Dedifferentiated amniotic fluid mesenchymal stem cell (primary cell): Measurements from ENCODE around the gene CNST.
"Not testable (repeated sequence)": the region's sequence is repeated elsewhere in the genome, so short reads cannot be mapped to it uniquely, and the experiment has no call there.

Experiments
- DNase-seq: peaks from one replicate; pipeline ENCODE4 v3.0.0-alpha.2; 2016; ENCODE audit errors: extremely low spot score

The CNST gene

GRCh38 chr1:246709196-246709595, 142.9 kb downstream of the CNST start:
- DNase-seq: no peak

DNA sequence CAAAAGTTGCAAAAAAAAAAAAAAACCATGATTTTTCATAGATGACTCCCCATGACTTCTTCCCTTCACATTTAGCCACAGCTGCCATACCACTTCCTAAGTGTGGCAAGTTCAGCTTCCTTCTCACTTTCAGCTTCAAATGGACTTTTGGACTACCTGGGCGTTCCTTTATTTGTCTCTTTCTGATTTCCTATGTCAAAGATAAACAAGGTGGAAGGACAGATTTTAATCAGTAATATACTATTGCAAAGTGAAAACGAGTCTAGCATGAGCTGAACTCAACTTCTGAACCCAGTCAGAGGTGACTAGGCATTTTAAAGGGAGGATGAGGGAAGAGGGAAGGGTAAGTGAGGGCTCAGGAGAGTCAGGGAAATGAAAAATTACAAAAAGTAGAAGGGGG, 143.6 kb downstream of the CNST start:
- no peak for DNase-seq

- DNase-seq: no peak
Observed at GRCh38 chr1:246711548-246712003, 145.3 kb downstream of the CNST start.

DNA sequence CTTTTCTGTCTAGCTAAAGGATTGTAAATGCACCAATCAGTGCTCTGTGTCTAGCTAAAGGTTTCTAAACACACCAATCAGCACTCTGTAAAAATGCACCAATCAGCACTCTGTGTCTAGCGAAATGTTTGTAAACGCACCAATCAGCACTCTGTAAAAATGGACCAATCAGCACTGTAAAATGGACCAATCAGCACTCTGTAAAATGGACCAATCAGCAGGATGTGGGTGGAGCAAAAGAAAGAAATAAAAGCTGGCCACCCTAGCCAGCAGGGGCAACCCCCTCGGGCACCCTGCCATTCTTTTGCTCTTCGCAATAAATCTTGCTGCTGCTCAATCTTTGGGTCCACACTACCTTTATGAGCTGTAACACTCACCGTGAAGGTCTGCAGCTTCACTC, 146.2 kb downstream of the CNST start:
- not testable (repeated sequence) for DNase-seq
